ENCODE measurements around the gene ZNF549.
"Not testable (repeated sequence)": the region's sequence is repeated elsewhere in the genome, so short reads cannot be mapped to it uniquely, and the experiment has no call there.

Gene ZNF549

DNA sequence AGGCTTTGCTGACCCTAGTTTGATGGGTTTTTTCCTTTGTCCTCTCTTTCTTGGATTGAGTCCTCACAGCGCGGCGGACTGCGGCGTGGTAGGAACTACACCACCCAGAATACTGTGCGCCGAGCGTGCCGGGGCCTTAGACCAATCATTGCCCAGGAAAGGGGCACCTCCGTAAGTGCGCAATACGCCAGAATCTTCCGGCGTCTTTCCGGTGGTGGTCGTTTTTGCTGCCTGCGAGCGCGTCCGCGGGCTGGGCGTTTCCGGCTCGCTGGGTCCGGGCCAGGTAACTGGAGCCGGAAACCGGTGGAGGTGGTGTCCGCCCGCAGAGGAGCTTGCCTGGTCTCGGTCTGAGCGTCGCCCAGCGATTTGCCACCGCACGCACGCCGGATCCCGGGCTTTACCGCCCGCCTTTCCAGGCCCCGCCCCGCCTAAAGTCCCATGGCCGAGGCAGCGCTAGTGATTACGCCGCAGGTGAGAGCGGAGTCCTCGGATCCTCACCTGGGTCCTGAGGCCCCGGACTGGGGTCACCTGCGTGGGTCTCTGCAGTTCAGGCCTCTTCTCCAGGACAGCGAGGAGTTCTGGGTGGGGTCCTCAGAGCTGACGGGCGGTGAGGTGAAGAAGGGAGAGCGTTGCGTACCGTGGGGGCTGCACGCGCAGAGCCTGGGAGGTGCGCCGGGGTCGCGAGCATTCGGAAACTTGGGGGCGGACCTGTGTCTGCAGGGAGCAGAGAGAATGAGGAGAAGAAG is at the start of gene ZNF549:
TSS of gene ZNF549 (plus strand) at position 221 of the 746 bp plus-strand sequence. CDS start at position 439, 218 bp downstream.
- peak; percentile 96 for DNase-seq

DNA sequence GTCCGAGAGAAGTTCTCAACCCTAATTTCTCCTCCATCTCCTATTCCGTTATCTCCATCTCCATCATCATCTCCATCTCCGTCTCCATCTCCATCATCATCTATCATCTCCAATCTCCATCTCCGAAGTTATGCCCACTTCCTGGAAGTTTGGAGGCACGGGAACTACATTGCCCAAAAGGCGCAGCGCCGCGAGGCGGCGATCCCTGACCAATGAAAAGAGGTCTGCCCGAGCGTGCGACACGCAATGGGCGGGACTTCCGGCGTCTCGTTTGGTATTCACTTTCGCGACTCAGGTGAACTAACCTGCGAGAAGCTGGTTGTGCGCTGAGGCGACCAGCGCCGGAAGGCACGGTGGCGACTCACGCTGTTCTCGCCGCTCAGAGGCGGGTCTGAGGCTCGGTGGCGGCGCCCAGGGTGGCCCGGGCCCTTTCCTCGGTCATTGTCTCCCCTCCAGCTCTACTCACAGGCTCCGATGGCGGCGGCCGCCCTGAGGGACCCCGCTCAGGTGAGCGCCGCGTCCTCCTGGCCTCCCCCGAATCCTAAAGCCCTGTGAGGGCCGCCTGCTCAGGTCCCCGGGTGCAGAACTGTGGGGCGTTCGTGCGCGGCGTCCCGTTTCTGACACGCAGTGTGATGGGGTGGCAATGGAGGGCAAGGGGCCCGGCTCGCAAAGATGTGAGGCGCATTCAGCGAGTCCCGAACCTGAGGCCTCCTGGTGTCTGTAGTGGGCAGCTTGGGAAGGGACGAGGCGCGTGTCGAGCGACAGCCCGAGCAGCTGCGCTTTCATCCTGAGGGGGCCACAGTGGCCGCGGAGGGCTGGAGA is 39.5 kb upstream of the ZNF549 start, which contains the start of gene ZNF419:
TSS of gene ZNF419 (plus strand) at position 274 of the 822 bp plus-strand sequence. CDS start at position 475, 201 bp downstream.
- DNase-seq: peak; percentile 93

DNA sequence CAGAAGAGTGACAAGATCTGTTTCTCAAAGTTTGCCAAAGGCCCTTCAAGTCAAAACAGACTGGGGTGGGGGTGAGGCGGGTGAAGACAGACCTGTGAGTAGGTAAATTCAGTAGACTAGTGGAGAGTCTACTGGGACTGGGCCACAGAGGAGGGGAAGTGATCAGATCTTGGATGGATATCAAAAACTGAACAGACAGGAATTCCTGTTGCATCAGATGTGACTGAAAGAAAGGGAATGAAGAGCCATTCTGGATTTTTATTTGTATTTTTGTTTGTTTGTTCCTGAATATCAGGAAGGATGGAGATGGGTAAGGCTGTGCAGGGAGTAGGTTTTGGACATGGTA is 38.9 kb upstream of the ZNF549 start:
- DNase-seq: not testable (repeated sequence)

GRCh38 chr19:57499332-57499679 is 27.9 kb upstream of the ZNF549 start:
- DNase-seq: not testable (repeated sequence)

DNA sequence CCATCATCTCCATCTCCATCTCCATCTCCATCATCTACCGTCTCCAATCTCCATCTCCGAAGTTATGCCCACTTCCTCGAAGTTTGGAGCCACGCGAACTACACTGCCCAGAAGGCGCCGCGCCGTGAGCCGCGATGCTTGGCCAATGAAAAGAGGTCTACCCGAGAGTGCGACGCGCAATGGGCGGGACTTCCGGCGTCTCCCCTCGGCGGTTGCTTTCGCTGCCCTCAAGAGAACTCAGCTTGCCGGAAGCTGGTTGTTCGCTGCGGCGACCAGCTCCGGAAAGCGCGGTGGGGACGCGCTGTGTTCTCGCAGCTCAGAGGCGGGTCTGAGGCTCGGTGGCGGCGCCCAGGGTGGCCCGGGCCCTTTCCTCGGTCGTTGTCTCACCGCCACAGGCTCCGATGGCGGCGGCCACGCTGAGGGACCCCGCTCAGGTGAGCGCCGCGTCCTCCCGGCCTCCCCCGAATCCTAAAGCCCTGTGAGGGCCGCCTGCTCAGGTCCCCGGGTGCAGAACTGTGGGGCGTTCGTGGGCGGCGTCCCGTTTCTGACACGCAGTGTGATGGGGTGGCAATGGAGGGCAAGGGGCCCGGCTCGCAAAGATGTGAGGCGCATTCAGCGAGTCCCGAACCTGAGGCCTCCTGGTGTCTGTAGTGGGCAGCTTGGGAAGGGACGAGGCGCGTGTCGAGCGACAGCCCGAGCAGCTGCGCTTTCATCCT is 27.3 kb upstream of the ZNF549 start, which contains the start of gene ZNF773:
TSS of gene ZNF773 (plus strand) at position 259 of the 716 bp plus-strand sequence. CDS start at position 402, 143 bp downstream.
- DNase-seq: peak; percentile 98

GRCh38 chr19:57500400-57500799 is 26.8 kb upstream of the ZNF549 start:
- peak; percentile 23 for DNase-seq

- DNase-seq: no peak
Observed at GRCh38 chr19:57506163-57506562, 21.0 kb upstream of the ZNF549 start.

DNA sequence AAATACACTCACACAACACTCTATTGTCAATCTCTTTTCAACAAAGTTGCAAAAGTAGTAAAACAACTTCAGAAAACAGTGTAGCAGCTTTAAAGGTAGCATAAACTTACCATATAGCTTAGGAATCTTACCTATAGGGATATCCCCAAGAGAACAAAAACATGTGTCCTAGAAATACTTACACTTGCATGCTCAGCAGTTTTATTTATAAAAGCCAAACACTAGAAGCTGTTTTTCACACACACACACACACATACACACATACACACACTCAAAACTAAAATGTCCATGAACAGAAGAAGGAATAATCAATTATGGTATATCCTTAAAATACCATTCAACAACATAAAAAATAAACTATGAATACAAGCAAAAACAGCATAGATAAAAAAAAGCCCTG is 15.7 kb upstream of the ZNF549 start:
- DNase-seq: no peak

DNA sequence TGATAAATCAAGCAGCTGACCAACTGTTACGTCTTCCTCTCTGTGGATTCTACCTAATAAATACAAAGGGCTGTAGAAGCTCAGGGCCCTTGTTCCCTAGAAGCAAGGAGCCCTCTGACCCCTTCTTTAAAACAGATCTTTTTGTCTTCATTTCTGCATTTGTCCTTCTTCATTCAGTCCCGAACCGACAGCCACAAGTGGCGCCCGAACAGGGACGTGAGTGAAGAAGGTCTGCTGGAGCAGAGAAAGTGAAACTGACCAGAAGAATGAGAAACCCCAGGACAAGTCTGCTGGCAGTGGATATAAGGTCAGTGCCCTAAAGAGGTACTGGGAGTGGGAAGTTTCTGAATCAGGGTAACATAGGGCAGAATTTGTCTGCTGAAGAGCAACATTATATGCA is 14.3 kb upstream of the ZNF549 start:
- DNase-seq: peak; percentile 44

DNA sequence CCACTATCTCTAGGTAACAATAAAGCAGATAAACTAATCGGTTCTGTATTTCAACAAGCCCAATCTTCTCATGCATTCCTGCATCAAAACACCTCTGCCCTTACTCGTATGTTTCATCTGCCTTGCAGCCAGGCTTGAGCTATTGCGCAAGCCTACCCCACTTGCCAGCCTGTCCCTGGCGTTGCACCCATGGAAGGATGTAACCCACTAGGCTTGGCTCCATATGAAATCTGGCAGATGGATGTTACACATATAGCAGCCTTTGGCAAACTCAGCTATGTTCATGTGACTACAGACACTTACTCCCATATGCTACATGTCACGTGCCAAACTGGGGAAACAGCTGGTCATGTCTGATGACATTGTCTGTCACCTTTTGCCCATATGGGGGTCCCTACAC is 11.9 kb upstream of the ZNF549 start:
- no peak for DNase-seq

DNA sequence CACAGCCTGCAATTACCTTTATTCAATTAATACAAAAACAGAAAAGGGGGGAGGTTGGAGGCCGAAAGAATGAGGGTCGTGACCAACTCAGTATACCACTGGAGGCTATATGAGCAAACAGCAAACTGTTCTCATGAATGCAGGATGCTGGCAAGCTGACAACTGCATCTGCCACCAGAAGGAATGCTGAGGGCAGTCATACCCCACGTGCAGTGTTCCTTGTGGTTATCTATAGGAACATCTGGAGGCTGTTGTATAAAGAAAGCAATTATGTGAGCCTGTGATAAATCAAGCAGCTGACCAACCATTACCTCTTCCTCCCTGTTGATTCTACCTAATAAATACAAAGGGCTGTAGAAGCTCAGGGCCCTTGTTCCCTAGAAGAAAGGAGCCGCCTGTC is 9.1 kb upstream of the ZNF549 start:
- DNase-seq: peak; percentile 61

GRCh38 chr19:57537953-57538547 is 10.9 kb downstream of the ZNF549 start:
- DNase-seq: no peak

DNA sequence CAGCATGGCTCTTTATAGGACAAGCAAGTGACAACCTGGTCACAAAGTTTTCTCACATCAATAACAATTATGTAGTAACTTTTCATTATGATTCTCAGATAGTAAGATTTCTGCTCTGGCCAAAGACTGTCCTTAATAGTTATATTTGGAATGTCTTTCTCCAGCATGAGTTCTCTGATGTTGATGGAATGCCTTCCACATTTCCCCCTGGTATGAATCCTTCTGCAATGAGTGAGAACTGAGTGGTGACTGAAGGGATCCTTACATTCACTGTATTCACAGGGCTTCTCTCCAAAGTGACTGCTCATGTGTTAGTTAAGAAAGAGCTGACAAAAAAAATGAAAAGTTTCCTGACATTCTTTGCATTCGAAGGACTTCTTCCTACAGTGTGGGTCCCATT is 19.4 kb downstream of the ZNF549 start:
- no peak for DNase-seq

GRCh38 chr19:57552432-57552831 is 25.3 kb downstream of the ZNF549 start:
- DNase-seq: no peak

- DNase-seq: no peak
Observed at GRCh38 chr19:57557659-57558058, 30.5 kb downstream of the ZNF549 start.

- DNase-seq: peak; percentile 61
Observed at GRCh38 chr19:57558525-57558924, 31.4 kb downstream of the ZNF549 start.

DNA sequence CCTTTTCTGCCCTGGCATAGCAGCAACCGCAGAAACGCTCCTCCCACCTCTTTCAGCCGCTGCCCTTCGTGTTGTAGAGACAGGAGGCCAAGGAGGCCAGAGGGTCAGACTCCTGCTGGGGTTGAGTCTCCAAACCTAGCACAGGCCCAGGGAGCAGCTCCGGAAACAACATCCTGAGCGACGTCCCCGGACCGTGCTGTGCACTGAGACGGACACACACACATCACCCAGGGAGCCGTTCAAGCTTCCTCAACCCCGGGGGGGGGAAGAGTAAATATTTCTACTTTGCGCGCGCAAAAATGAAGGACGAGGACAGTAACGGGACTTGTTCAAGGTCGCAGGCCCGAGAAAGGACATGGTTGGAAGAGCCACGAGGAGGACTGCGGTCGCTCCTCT is 31.9 kb downstream of the ZNF549 start:
- peak; percentile 61 for DNase-seq

DNA sequence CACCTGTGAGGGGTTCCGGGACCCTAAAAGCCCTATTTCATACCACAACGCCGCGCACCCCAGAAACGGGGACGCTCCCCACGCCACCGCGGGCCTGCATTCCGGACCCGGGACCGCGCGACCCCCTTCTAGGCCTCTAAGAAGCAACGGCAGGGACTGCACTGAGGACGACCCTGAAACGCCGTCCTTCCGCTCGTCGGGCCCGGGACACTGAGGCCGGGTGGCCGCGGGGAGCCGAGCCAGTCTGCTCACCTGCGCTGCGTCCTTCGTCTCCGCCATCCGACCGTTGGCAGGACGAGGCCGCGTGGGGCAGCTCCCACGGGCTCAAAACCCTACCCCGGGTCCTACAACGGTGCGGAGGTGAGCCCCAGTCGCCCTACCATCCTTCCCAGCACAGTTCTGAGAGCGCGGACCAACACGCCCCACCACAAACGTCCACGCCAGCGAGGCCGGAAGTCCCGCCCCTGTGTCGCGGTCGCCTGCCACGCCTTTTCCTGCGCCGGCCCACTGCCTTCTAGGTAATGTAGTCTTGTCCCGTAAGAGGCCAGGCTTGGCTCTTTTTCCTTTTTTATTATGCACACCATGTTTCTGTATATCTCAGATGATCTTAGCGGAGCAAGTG is 32.4 kb downstream of the ZNF549 start, which contains the start of gene ZNF550:
TSS of gene ZNF550 (minus strand) at position 460 of the 622 bp plus-strand sequence. CDS start at position 279, 181 bp downstream.
- DNase-seq: peak; percentile 94

GRCh38 chr19:57560049-57560491 is 32.9 kb downstream of the ZNF549 start:
- peak; percentile 52 for DNase-seq

DNA sequence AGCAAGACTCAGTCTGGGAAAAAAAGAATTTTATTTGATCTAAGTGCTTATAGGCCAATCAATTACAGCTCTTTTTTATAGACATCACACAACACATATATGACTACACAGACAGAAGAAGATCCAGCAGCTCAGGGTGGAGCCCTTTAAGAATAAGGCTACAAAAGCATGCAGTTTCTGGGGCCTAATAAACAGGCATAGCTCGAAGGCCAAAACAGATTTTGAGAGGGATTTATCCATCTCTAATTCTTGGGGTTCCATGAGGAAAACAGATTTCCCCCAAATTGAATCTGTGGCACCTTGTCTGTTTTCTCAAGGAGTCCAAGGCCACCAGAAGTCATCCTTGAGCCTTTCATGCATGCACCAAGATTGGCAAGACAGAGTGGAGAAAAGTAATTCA is 36.4 kb downstream of the ZNF549 start:
- DNase-seq: peak; percentile 14

DNA sequence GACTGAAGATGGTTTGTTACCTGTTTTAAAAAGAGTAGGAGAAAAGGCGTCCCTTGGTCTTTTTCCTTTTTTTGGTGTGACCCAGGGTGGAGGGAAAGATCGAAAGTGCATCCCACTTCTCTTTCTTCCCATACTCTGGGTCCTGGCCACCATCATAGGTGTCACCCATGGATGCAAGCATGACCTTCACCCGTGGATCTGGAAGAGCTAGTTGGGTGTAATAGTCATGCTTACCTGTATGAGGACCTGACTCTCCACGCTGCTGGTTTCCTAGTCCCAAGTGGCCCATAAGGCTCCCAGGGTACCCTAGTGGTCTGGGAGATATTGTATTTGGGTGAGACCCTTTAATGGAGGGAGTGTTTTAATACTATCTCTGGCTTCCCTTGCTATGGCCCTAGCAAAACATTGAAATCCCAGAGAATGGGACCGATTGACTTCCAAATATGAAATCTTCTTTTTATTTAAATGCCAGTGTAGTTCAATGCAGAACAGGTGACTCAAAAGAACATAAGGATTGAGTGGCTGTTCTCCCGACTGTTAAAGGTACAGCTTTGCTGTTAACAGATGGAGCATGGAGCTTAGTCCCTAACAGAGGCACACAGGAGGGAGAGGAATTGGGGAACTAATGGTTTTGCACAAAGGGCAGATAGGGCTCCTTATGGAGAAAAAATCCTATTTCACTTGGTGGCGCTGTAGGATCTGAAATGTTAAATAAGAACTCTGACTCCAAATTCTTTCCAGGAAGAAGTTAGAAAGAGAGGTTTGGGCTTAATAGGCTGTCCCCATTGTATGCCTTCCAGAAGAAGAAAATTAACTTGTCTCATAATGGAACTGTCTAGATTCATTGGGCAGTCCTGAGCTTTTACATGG is 39.5 kb downstream of the ZNF549 start:
- DNase-seq: peak; percentile 59

All from OCI-M1 (cell line).